GM18507 (cell line): ENCODE results near the gene NIBAN1.
"Not testable (repeated sequence)": the region's sequence is repeated elsewhere in the genome, so short reads cannot be mapped to it uniquely, and the experiment has no call there.

Source experiments
- DNase-seq: peaks from one replicate; pipeline ENCODE4 v3.0.0; 2011; ENCODE audit warnings: low read depth; ENCODE audit not compliant: insufficient read length; ENCODE audit errors: extremely low spot score
- FAIRE-seq: peaks from 2 replicates; lab custom pipeline; 2011; peaks lifted over from hg19 to GRCh38; lab: Jason Lieb, UNC

NIBAN1 gene

GRCh38 chr1:184975208-184975870, 1.0 kb upstream of the NIBAN1 start:
- FAIRE-seq (no peak), DNase-seq (no peak)

DNA sequence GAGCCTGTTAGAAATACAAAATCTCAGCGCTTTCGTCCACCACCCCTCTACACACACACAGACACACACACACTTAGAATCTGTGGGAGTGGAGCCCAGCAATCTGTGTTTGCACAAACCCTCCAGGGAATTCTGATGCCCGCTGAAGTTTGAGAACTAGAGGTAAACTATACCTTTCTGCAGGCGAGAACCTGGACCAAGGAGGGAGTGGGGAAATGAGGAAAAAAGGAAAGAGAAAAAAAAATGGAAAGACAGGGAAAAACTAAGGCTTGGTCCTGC, 468 bp upstream of the NIBAN1 start:
- FAIRE-seq (no peak), DNase-seq (no peak)

- FAIRE-seq (peak; percentile 84), DNase-seq (peak; percentile 26)
Observed at GRCh38 chr1:184973272-184974055, 844 bp downstream of the NIBAN1 start.

GRCh38 chr1:184972315-184973055, 1.8 kb downstream of the NIBAN1 start:
- FAIRE-seq, result peak; percentile 44
- DNase-seq, result no peak

- no peak for DNase-seq
- peak; percentile 49 for FAIRE-seq
Observed at GRCh38 chr1:184971522-184972265, 2.6 kb downstream of the NIBAN1 start.

DNA sequence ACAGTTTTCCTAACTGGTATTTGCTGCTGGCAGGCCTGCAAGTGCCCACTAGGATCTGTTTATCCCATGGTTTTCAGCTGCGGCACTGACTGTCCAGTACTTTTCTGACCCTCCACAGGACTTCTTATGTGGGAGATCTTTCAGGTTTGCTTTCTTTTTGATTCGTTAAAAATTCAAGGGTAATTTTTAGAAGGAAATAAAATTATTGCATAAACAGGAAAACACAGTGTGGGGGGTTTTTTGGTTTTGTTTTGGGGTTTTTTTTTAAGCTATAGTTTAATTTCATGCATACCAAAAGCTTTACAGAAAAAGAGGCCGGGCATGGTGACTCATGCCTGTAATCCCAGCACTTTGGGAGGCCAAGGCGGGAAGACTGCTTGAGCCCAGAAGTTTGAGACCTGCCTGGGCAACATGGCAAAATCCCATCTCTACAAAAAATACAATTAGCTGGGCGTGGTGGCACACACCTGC, 3.6 kb downstream of the NIBAN1 start:
- FAIRE-seq, result no peak
- DNase-seq, result no peak

GRCh38 chr1:184966989-184967388, 7.3 kb downstream of the NIBAN1 start:
- FAIRE-seq (no peak), DNase-seq (no peak)

DNA sequence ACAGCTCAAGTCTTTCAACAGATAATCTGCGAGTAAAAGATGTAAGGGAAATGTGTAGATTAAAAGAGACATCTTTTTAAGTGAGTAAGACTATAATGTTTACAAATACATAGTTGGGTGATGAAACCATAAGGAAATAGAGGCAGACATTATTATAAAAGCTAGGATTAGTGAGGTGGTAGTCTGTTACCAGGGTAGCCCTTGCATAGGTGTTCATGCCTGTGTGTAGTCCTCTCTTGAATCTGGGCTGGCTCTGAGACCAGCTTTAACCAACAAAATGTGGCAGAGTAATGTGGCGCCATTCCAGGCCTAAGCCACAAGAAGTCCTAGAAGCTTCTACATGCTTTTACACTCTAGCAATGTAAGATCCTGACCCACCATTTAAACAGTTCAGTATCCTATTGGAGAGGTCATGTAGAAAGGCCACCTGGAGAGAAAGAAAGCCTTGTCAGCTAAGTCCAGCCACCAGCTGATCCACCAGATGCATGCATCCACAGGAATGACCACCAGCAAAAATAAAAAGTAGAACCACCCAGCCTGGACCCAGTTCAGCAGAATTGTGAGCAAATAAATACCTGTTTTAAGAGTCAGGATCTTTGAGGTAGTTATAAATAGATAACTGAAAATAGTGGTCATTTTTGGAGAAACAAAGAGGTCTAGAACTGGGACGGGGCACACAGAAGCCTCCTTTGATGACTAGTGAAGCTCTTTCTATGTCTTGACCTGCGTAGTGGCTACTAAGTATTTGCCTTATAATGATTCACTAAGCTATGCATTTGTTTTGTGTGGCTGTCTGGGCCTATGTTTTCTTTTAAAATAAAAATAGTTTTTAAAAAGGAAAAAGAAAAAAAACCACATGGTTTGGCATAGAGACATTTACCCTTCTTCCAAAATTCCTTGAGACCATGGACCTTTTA, 8.1 kb downstream of the NIBAN1 start:
- DNase-seq (no peak), FAIRE-seq (no peak)

DNA sequence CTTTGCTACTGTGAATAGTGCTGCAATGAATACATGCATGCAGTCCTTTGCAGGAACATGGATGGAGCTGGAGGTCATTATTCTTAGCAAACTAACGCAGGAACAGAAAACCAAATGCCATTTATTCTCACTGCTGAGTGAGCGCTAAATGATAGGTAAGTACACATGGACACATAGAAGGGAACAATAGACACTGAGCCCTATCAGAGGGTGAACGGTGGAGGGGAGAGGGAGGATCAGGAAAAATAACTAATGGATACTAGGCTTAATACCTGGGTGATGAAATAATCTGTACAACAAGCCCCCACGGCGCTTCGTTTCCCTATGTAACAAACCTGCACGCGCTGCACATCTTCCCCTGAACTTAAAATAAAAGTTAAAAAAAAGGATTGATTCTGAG, 8.9 kb downstream of the NIBAN1 start:
- FAIRE-seq, result no peak
- DNase-seq, result no peak

DNA sequence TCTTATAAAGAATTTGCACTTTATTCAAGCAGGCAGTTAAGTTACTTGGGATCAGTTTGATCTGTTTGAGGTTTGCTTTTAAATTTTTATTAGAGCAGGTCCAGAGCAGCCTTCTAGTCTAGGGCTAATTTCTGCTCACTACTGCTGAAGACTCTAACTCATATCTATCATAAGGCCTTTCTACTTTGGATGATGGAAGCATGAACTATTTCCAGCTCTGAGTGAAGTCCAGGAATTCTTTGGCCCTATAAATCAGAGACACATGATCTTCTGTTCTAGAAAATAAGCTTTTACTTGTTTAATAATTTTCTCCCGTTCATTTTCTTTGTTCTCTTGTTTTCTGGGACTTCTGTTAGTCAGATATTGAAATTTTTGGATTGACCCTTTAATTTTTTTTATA, 14.7 kb downstream of the NIBAN1 start:
- no peak for DNase-seq
- no peak for FAIRE-seq

- DNase-seq, result no peak
- no peak for FAIRE-seq
Observed at GRCh38 chr1:184958554-184959353, 15.6 kb downstream of the NIBAN1 start.

DNA sequence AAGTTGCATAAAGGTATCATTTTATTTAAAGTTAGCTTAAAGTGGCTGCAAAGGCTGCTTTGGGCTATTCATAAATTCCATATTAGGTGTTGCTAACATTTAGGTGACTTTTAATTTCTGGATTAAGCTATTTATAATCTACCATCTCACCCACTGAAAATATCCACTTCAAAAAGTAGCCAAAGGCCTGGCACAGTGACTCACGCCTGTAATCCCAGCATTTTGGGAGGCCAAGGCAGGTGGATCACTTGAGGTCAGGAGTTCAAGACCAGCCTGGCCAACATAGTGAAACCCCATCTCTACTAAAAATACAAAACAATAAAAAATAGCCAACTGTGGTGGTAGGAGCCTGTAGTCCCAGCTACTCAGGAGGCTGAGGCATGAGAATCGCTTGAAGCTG, 16.4 kb downstream of the NIBAN1 start:
- not testable (repeated sequence) for DNase-seq, FAIRE-seq

- no peak for FAIRE-seq
- no peak for DNase-seq
Observed at GRCh38 chr1:184956999-184957700, 17.2 kb downstream of the NIBAN1 start.

- DNase-seq, result no peak
- no peak for FAIRE-seq
Observed at GRCh38 chr1:184954232-184954995, 19.9 kb downstream of the NIBAN1 start.

DNA sequence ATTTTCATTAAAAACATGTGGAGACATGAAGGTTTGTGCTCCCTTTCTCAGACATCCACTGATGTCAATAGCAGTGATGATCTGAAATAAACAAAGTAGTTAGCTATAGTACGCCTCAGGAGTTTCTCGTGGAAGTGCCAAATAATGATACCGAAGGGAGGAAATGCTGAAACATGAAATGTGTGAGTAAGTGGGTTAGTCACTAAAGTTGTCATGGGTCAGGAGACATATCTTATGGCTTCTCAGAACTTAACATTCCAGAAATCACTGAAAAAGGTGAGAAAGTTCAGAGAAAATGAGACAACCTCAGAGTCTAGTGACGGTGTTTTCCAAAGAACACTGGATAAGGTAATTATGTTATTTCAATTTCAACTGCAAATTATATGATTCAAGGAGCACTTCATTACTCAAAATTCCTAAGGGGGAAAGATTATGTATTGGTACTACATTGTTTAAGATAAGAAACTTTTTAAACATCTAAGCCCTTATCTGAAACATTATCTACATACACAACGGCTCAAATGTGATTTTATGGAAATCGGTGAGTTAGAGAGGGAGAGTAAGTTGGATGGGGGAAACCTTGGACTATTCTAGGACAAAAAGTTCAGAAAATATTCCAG, 20.6 kb downstream of the NIBAN1 start:
- FAIRE-seq (no peak), DNase-seq (no peak)

- FAIRE-seq (no peak), DNase-seq (no peak)
Observed at GRCh38 chr1:184952428-184952827, 21.9 kb downstream of the NIBAN1 start.
